Activated CD8-positive, alpha-beta memory T cell treated with anti-CD3 and anti-CD28 coated beads, Interleukin-2, amount 50 U/mL, for 1 hour (primary cell): ENCODE results near the gene PCCA.
"Not testable (repeated sequence)": the region's sequence is repeated elsewhere in the genome, so short reads cannot be mapped to it uniquely, and the experiment has no call there.

ENCODE experiments used
- DNase-seq: peaks from one replicate; pipeline ENCODE4 v3.0.0-alpha.2; 2020; ENCODE audit errors: extremely low read depth

The PCCA gene

DNA sequence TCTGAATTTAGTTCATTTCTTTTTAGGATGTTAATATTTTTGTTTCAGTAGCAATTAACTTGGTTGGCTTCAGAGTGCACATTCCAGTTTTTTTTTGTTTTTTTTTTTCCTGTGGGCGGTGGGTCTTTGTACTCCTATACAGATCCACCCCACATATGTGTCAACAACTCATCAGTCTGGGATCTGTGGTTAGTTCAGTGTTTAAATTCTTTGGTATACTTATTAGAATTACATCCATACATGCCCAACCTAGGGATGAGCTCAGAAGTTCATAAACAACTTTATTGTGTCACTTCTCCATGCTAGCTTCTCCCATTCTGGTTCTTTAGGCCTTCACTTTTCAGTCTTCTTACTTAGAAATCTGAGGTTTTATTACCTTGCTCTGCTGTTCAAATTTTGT lies 50.9 kb downstream of the PCCA start:
- no peak for DNase-seq

DNA sequence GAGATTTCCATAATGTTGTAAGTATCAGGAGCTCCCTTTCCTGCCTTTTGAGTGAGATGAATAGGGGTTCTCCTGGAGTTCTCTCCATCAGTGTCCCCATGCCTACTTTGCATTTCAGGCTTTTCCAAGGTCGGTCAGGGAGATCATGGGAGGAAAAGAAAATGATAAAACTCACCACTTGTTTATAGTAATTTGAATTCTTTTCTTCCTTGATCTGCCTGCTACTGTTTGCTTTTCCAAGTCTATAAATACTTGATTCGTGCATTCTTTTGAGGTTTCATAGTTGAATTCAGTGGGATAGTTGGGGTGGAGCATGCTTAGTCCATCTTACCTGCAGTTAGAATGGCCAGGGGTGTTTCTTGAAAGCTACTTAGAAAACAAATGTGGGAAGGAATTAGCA lies 51.5 kb downstream of the PCCA start:
- no peak for DNase-seq

DNA sequence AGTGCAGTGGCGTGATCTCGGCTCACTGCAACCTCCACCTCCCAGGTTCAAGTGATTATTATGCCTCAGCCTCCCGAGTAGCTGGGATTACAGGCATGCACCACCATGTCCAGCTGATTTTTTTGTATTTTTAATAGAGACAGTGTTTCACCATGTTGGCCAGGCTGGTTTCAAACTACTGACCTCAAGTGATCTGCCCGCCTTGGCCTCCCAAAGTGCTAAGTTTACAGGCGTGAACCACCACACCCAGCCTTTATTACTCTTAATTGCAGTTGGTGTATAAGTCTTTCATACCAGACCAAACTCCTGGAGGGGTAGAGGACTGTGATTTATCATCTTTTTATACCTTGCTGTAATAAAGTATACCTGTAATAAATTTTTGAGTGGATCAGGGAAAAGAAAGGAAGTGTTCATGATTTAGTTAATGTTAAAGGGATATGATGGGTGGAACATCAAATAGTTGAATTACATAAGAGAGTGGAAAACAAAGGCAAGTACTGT lies 52.6 kb downstream of the PCCA start:
- not testable (repeated sequence) for DNase-seq

DNA sequence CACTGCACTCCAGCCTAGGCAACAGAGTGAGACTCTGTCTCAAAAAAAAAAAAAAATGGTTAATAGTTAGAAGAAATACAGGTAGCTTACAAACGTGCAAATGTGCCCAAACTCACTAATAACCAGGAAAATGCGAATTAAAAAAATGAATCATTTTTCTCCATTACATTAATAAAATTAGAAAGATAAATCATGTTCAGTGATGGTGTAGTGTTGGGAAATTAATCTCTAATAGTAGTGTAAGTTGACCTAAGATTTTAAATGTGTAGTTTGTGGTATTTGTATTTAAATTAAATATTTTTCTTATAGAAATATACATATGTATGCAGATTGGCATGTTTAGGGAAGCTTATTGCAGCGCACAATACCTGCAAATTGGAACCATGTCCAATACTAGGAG lies 57.6 kb downstream of the PCCA start:
- DNase-seq = no peak

DNA sequence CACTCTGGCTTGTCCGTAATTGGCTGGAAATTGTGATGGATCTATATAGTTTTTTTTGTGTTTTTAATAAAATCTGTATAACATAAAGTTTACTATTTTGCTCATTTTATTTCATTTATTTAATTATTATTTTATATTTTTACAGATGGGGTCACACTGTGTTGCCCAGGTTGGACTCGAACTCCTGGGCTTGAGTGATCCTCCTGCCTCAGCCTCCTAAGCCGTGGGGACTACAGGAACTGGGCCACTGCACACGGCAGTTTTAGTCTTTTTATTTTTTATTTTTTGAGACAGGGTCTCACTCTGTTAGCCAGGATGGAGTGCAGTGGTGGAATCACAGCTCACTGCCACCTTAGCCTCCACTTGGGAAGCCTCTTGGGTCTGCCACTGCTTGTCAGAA lies 58.9 kb downstream of the PCCA start:
- DNase-seq = no peak

DNA sequence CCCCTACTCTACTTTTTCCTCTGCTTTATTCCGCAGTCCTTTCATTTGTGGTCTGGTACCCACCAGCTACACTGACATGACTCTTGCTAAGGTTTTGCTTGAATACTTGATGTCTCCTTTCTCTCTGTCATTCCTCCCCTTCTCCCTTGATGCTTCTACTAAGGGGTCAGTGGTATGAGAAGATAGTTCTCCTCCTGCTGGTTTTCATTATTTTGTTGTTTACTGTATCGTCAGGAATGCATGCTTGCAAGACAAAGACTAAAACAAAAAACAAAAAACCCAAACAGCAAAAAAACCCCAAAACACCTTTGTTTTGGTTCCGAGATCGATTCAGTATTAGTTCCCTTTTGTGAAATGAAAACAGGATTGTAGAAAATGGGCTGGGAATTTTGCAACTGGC lies 59.5 kb downstream of the PCCA start:
- DNase-seq = no peak

DNA sequence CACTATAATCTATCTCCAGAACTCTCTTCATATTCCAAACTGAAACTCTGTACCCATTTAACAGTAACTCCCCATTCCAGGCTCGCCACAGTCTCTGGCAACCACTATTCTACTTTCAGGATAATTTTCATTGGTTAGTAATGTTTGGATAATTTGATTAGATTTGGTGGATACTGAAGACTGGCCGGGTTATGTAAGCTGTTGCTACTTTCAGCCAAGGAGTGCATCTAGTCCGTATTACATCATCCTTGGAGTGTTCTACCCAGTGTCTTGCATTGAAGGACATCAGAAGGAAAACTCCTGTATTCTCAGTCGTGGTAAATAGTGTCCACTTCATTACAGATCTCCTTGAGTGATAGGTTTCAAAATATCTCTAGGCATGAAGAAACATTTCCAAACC lies 60.5 kb downstream of the PCCA start:
- DNase-seq = no peak

DNA sequence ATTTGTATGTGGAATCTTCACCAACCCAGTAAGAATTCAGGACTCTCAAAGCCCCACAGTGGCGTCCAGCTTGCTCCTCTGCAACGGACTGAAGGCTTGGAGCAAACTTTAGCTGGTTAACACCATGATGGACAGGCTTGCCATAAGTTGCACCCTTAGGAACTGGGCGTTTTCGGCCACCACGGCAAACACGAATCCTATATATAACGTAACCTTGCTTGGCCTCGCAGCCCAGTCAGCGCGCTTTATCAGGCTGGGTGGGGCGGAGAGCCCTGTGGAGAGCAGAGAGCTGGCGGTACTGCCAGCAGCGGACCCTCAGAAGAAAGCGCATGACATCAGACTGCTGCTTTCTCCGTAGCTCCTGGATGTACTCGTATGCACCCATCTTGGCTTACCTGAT lies 61.8 kb downstream of the PCCA start:
- DNase-seq = not testable (repeated sequence)

DNA sequence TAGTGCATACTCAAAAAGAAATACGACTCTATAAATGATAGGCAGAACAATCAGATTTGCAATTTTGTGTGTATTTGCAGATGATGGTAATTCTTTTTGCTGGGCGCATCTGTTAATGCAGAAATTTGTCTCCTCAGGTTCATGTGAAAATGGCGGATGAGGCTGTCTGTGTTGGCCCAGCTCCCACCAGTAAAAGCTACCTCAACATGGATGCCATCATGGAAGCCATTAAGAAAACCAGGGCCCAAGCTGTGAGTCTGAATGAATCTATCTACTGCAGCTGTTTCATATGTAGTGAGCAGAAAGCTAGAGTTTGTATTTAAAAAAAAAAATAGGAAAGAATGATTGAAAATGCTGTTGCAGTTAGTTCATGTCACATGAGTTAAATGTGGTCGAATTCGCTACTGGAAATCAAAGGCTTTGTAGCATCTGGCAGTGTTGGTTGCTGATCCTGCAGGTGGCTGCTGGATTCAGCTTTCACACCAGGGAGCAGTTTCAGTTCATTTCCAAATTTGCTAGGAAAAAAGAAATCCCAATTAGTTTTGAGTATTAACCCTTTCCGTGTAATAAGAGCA lies 66.0 kb downstream of the PCCA start:
- no peak for DNase-seq

DNA sequence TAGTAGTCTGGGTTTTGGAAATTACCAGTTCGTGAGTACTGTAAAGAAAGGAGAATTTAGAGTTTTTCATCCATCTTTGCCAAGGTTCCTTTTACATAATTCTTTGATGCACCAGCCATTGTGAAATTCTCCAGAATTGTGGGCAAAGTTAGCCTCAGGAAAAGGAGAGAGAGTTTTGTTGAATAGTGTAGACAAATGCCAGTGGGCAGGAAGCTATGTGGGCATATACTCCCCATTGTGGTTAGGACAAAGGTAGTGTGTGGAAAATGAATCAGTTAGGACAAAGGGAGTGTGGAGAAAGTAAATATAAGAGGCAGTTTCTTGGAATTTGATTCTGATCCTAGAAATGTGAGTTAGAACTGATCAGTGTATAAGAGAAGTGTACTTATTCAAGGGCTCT lies 67.9 kb downstream of the PCCA start:
- DNase-seq = no peak

DNA sequence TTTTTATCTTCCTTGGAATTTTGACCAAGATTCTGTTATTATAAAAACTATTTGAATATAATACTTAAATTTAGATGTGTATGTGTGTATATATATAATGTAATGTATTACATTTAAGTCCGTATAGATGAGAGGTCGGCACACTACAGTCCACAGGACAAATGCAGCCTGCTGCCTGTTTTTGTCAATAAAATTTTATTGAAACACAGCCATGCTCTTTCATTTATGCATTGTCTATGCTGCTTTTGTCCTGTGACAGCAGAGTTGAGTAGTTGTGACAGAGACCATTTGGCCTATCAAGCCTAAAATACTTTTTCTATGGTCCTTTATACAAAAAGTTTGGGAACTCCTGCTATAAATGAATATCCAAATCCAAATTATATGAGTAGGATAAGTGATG lies 69.7 kb downstream of the PCCA start:
- no peak for DNase-seq

DNA sequence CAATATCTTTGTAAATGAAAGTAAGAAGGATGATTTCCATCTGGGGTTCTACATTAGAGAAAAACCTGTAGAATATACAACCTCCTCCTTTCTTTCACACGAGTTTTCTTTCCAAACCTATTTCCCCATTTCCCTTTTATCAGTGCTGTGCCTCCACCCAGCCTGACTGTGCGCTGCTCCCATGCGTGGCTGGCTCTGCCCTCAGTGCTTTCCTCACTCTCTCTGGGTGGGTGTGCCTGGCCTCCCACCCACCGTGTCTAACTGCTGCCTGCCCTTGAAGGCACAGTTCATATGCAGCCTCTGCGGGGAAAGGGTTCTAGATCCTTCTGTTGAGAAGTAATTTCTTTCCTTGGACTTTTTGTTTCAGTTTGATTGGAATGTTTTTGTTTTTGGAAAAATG lies 70.7 kb downstream of the PCCA start:
- no peak for DNase-seq

DNA sequence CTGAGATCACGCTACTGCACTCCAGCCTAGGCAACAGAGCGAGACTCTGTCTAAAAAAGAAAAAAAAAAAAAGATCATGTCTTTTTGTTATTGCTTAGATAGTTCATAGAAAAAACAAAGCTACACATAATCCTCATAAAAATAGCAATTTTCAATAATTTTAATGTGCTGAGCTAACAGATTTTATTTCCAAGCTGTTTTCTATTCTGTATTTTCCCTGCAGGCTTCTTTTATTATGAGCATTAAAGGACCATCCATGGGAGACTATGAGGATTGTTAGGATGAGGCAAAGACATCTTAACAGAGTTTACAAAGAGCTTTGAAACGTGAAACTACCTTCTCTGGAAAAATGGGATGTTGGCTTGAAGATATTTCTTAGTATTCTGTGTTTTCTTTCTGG lies 71.6 kb downstream of the PCCA start:
- DNase-seq = no peak

DNA sequence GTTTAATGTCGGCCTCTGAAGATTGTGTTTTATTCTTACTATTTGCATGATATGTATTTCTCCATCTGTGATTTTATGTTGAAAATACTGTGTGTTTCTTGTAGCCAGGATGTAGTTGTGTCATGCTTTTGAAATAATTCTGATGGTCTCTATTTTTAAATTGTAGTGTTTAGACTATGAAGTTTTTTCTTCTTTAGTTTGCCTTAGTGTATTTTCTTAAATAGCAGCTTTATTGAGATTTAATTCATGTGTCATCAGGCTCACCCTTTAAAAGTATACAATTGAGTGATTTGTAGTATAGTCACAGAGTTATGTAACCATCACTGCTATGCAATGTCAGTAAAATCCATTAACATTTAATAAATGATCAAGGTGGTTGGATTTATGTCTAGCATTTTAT lies 74.5 kb downstream of the PCCA start:
- DNase-seq = no peak

DNA sequence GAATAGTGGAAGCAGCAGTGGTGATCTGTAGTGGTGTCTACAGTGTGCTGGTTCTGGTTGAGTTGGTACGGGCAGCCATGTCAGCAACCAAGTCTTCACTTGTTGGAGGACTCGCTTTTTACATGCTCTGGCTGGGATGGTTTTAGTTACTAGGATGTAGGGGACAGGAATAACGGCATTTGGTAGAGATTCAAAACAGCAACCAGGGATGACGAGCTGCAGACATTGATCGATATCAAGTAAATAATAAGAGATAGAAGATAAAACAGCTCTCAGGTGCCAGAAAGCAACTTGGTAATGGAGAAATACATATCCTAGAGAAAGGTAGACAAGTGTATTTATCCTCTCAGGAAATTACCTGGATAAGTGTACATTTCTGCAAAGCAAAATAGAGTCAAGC lies 84.3 kb downstream of the PCCA start:
- no peak for DNase-seq

DNA sequence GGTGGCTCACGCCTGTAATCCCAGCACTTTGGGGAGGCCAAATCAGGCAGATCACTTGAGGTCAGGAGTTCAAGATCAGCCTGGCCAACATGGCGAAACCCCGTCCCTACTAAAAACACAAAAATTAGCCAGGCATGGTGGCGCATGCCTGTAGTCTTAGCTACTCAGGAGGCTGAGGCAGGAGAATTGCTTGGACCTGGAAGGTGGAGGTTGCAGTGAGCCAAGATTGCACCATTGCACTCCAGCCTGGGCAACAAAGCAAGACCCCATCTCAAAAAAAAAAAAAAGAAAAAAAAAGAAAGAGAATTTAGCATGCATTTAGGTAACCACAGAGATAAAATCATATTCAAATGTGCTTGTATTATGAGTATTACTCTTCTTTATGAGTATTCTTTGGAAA lies 85.6 kb downstream of the PCCA start:
- not testable (repeated sequence) for DNase-seq

DNA sequence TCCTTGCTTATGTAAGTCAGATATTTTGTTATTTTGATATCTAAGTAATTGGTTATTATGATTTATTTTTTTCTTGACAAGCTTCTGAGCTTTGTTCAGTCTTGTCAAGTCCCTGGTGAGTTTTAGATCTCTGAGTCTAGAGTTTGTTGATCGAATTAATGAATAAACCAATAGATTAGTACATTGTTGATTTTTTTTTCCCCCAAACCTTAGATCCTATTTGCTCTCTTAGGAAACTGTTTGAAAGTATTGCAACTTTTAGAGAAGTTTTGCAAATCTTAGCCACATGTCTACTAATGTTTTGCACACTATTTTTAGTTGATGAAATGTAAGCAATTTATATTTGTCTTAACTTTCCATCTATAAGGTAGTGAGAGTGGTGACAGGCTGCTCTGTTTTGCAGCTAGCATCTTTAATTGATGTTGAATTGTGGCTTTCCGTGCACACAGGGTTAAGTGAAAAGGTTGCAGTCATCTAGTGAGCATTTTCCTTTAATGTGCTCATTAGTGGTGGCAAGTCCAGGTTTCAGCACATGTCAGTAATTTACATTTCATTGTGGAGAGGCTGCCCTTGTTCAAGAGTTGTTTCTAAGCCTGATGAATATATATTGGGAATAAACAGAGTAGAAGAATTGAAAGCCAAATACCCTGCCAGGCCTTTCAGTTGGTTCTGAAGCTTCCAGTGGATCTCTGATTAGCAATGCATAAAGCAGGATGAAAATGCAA lies 86.3 kb downstream of the PCCA start:
- no peak for DNase-seq

DNA sequence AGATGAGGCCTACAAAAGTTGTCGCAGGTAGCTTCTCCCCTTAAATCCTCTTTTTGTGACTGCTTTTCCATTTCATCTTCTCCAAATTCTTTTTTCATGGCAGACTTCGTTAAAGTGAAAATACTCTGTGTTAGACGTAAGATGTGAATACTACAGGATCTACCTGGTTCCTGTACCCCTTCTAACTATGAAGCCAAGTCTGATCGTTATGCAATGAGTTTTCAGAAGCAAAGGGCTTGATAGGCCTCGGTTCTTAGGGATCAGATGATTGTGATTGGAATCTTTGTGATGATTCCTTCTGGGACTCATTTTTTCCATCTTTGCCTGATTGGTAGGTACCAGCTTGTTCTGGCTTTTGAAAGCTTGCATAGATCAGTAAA lies 86.9 kb downstream of the PCCA start:
- DNase-seq = no peak

DNA sequence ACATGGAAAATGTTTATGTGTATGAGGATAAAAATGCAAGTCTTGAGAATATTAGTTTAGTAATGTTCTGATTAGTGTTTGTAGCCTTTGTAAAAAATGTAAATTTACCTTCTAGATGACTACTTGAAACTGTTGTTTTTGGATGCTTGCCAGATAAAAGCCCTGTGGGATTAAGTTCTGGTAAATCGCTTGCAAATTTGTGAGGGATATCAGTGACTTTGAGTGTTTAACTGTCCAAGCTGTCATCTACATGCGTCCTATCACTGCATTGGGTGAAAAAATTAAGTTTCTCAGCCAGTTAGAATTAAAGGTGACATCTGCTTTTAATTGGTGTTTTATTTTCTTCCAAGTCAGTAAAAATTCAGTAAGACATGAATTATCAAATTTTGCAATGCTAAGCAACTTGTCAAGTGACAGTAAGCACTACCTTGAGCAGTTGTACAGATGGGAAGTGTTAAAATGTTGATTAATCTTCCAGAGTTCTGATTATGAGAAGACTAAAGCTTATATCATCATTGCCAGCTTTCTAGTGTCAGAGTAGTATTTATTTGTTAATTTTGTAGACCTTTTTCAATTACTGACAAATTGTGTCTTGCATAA lies 88.0 kb downstream of the PCCA start:
- no peak for DNase-seq

DNA sequence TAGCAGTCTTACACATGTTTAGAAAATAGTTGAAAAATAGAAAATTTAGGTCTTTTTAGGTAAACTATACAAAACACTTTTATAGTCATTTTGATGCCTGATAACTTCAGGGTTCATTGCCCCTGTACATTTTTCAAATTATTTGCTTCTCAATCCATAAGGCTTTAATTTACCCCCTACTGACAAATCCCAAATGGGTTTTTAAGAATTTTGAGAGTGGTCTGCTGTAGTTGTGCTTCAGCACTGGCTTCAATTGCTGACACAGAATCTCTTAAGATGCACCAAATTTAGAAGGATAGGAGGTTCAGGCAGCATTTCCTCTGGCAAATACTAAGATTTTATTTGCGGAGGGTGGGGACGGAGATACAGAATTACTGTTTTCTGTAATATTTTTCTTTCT lies 89.4 kb downstream of the PCCA start:
- no peak for DNase-seq

DNA sequence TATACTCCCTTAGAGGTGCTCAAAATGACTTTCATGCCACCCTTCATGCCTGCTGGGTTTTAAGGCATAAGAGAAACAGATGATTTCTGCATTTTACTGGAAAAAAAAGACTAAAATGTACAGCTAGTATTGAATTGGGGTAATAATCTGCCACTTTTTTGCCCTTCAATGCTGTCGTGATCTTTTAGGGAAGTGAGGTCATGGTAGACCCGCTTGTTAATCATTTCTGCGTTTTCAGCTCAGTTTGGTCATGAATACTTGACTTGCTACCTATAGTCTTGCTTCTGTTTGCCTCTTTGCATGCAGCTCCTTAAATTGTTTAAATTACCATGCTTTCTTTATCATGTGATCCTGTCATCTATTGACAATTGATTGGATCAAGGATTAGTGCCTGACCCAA lies 90.4 kb downstream of the PCCA start:
- DNase-seq = no peak

DNA sequence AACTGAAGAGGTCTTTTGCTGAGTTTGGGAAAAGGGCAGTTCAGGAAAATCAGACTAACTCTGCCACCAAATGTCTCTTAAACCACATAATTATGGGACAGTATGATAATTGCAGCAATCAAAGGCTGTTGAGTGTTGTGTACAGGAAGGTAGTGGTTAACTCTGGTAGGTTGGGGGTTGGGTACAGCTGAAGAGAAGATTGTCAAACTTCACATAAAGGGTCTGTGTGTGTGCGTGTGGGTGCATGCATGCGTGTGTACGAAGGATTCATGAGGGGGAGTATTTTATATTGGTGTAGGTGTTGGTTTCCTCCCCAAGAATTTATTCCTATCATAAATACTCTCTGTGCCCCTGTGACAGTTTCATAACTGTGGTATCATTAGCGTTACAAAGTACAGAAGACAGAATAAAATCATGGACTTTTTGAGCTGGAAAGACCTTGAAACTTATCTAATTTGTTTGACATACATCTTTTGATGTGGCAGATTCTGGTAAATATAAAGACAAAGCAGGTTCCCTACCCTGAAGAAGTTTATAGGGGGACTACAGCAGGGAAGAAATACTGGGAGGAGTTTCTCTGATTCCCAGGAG lies 94.1 kb downstream of the PCCA start:
- DNase-seq = no peak

DNA sequence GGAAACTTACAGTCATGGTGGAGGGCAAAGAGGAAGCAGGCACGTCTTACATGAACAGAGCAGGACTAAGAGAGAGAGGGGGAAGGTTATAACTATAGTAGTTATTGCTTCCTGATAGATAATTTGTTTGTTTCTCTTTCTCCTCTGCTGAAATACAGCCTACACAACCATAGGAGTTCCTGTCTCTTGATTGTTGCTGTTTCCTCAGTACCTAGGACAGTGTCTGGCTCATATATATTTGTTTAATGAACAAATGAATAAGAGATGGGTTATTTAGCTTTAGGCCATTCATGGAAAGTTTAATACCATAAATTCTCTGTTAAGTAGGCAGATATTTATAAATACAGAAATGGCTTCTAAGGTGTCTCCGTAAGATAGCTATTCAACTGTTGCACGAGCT lies 95.2 kb downstream of the PCCA start:
- DNase-seq = no peak
